Left kidney (tissue), 2 donors: ENCODE data around the gene ZDHHC11B. TPM values are rescaled to one million over a fixed set of nuclear protein-coding genes. Genes with fewer than 3 reads are reported as not detected.
A peak's percentile ranks its signal among the peaks of the same experiment; 100 is the strongest.
"Not testable (repeated sequence)": the region's sequence is repeated elsewhere in the genome, so short reads cannot be mapped to it uniquely, and the experiment has no call there.

Experiments used
- DNase-seq: peaks from one replicate; pipeline ENCODE4 v3.0.0-alpha.2; 2013
- polyA plus RNA-seq: library from polyadenylated mRNA; unstranded; fragments of 120-200 nt; gene quantifications from one replicate; pipeline ENCODE4 v1.2.1, GENCODE V29; 2013; ENCODE audit not compliant: insufficient read length

ZDHHC11B gene
- polyA plus RNA-seq, 1 donor, result 8.9 TPM

DNA sequence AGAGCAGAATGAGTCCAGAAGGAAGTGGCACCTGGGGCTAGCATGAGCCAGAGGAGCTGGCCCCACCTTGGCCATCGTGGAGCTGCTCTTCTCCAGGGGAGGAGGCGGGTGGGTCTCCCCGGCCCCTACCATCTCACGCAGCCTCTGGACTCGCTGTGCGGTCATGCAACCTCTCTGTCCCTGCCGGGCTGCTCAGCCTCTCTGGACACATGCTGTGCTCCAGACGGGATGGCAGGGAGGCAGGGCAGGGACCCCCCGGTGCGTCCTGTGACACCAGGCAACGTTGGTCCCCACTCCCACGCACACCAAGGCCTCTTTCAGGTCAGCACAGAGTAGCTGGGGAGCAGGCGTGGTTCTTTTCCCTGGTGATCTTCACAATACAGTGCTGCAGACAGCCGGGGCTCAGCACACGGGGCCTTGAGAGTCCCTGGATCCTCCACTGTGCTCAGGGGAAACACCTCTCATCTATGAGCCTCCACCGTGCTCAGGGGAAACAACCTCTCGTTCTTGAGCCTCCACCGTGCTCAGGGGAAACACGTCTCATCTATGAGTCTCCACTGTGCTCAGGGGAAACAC, 30.9 kb downstream of the ZDHHC11B start:
- DNase-seq, result not testable (repeated sequence)

GRCh38 chr5:752532-753115, 31.9 kb downstream of the ZDHHC11B start:
- not testable (repeated sequence) for DNase-seq

DNA sequence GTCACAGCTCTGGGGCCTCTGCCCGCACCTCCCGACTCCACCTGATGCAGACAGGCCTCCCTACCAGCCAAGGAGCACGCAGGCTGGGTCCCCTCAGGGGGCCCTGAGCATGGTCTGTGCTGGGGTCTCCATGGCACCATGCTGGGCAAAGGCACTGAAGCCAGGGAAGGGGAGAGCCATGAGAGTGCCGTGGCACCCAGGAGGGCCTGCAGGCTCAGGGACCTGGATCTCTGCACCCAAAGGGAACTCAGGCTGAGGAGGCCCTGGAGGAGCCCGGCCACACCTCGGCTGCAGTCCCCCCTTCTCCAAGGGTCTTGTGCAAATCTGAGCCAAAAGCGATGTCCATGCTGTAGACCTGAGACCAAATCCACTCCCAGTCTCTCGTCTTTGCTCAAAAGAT, 32.5 kb downstream of the ZDHHC11B start:
- not testable (repeated sequence) for DNase-seq

- DNase-seq, result no peak
These were observed 33.0 kb downstream of the ZDHHC11B start for GRCh38 chr5:751496-751895.

- not testable (repeated sequence) for DNase-seq
These were observed 34.3 kb downstream of the ZDHHC11B start for GRCh38 chr5:750226-750625.

DNA sequence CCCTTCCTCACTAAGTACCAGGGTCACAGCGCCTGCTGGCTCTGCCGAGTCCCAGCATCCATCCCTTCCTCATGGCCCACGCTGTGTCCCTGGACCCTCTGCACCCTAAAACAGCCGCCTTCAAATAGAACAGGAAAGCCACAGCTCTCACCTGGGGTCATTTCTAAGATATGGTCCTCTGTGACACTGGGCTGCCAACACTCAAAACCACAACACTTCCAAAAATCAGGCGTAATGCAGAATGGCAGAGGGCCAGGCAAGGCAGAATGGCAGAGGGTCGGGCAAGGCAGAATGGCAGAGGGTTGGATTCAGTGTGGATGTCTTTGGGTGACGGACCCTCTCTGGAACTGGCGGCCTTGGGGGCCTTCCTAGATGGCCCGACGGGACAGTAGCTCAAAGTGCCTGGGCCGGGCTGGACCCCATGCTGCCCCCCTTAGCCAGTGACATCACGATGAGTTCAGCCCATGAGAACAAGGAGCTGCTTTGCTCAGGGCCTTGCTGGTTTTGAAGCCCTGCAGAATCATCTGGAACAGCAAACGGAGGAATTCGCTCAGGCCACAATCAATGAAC, 35.3 kb downstream of the ZDHHC11B start:
- DNase-seq, result no peak

- not testable (repeated sequence) for DNase-seq
These were observed 36.2 kb downstream of the ZDHHC11B start for GRCh38 chr5:748011-748980.

DNA sequence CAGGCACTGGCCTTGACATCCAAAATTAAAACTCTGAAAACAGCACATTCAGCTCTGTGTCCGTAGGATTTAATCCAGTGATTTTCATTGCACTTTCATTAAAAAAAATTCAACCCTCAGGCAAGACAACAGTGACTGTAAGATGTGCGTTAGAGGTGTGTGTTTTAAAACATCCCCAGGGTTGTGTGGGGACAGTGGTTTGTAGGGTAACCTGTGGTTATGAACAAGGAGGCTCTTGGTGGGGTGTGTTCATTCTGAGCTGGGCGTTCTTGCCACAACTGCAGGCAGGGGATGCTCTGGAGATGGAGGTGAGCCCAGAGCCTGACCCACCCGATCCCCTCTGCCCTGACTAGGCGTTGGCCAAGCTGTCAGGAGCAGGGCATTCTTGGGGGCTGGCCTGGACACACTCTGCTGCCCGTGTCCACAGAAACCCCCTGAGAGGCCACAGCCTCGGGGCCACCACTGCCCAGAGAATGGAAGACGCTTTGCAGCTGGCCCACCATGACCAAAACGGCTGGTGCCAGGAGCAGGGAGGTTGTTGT, 37.2 kb downstream of the ZDHHC11B start:
- DNase-seq, result not testable (repeated sequence)

DNA sequence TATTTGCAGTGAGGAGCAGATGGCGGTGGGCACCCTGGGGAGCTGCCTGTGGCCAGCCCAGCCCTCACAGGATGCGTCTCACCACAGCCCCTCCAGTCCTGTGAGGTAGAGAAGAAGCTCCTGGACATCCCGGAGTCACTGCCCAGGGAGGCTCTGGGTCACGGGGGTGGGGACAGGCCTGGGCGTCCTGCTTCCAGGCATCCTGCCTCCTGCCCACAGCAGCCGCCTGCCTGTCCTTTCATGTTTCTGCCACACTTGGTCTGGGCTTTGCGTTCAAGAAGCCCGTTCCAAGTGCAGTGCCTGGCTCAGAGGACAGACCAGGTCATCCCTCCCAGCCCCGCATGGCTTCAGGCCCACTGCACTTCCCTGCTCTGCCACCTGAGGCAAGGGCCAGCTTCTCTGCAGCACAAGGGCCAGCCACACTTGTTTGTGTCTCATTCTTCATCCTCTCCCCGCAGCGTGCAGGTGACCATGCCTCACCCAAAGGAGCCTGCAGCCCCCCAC, 38.2 kb downstream of the ZDHHC11B start:
- DNase-seq, result no peak

- not testable (repeated sequence) for DNase-seq
These were observed 39.0 kb downstream of the ZDHHC11B start for GRCh38 chr5:745272-746142.

GRCh38 chr5:743696-744404, 40.7 kb downstream of the ZDHHC11B start:
- not testable (repeated sequence) for DNase-seq

DNA sequence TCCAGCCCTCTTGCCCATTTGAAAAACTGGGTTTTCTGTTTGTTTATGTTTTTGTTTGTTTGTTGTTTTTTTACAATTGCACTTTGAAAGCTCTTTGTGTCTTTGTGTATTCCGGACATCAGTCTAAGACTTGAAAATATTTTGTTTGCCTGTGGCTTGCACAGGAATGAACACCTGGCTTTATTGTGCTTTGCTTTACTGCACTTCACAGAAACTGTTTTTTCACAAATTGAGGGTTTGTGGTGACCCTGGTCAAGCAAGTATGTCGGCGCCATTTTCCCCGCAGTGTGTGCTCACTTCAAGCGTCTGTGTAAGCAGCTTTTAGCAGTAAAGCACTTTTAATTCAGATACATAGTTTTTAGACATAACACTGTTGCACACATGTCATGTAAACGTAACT, 42.3 kb downstream of the ZDHHC11B start:
- DNase-seq, result not testable (repeated sequence)

DNA sequence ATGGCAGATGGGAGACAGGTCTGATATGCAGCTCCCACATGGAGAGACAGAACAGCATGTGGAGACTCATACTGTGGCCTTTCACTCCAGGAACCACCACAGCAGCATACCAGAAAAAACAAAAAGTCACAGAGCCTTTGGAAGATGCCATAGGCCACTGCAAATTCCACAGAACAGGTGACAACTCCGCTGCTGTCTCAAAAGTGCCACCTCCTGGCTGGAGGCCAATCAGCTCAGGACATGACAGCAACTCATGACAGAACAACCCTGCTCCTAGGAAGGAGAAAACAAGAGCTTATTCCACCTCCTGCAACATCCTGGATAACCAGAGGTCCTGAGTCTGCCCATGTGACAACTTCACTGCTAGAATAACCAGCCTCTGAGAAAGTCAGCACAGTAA, 50.4 kb downstream of the ZDHHC11B start:
- DNase-seq, result not testable (repeated sequence)

DNA sequence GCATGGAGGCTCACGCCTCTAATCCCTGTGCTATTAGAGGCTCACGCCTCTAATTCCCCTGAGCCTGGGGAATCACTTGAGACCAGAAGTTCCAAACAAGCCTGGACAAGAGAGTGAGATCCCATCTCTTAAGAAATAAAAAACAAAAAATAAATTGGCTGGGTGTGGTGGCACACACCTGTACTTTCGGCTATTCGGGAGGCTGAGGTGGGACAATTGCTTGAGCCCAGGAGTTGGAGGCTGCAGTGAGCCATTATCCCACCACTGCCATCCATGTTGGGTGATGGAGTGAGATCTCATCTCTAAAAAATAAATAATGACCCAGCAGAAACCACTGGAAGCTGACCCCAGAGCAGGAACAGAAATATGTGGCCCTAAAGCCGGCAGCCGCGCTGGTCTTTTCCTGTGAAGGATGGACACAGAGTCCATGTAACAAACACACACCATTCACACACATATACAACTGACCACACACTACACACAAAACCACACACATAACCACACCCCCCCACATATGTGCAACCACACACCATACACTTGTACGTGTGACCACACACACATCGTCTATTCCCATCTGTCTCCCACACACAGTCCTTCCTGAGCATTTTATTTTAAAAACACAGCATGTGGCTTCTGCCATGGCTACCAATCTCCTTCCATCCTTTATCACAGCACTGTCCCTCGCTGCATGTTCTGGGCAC, 51.6 kb downstream of the ZDHHC11B start:
- DNase-seq, result not testable (repeated sequence)

DNA sequence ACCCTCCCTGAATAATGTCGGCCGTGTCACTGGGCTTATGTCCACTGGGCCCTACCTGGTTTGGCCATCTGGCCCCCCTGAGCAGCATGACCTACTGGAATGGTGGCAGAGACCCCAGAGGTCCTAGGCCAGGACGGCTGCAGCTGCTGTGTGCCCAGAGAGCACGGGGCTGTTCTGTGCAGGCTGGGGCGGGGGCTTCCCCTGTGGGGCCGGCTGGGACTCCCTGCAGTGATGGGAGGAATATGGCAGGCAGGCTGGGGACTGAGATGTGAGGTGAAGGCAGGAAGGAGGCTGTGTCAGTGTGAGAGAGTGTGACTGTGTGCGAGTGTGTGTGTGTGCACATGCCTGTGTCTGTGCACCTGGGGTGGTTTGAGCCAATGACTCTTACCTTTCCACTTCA, 55.3 kb downstream of the ZDHHC11B start:
- DNase-seq, result not testable (repeated sequence)

- peak; percentile 29 for DNase-seq
These were observed 57.4 kb downstream of the ZDHHC11B start for GRCh38 chr5:727087-727486.

DNA sequence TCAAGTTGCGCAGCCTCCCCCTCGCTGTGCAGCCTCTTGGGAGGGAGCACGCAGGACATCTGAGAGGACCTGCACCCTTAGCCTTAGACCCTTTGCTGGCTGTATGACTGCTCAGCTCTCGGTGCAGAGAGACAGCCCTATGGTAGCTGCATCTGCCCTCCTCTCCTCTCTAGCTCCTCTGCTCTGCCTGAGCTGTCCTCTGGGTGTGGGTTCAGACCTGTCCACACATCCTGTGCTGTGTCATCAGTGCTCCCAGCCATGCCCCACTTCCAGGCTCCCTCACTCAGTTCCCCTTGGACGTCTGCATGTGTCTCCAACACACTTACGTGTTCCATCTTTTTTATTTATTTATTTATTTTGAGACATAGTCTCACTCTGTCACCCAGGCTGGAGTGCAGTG, 60.7 kb downstream of the ZDHHC11B start:
- DNase-seq, result not testable (repeated sequence)

- DNase-seq, result not testable (repeated sequence)
These were observed 61.2 kb downstream of the ZDHHC11B start for GRCh38 chr5:723309-723708.

DNA sequence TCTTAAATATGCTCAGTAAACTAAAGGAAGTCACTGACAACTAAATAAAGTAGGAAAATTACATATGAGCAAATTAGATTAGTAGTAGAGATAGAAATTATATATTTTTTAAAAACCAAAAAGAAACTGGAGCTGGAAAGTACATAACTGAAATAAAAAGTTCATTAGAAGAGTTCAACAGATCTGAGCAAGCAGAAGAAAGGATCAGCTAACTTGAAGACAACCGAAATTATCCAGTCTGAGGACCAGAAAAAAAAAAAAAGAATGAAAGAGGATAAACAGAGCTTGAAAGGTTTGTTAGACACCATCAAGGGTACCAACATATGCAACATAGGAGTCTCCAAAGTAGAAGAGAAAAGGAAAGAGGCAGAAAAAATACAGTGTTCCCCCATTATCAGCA, 65.2 kb downstream of the ZDHHC11B start:
- not testable (repeated sequence) for DNase-seq

DNA sequence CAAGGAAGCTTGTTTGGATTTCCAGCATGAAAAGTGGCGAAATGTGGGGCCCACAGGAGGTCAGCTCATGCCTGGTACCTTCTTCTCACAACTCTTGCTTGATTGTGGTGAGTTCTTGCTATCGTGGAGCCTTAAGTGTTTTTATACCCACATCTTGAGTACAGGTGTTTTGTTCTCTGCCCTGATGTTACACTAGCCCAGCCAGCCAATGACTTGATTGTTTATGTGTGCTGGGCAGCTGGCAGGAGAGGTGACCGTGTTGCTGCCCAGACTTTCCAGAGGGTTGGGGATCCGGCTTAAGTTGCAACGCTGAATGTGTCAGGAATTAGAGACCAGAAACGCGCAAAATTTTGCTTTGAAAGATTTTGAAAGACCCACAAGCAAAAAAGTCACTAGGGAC, 67.4 kb downstream of the ZDHHC11B start:
- no peak for DNase-seq
